Measurements from ENCODE around the gene RNF182.

GRCh38 chr6:13886949-13887348, 37.8 kb upstream of the RNF182 start:
- TF ChIP-seq CTCF (IDR thresholded peaks at IDR 0.05) (no peak), EZH2 (IDR thresholded peaks at IDR 0.05; ENCODE audit: borderline replicate concordance, insufficient read depth, low read depth, low read length, poor library complexity, severe bottlenecking) (no peak)

Measured in B cell (primary cell).